Liver (tissue), 9 donors: Measurements from ENCODE around the gene RIMBP2. TPM values are rescaled to one million over a fixed set of nuclear protein-coding genes. Genes with fewer than 3 reads are reported as not detected.

ENCODE experiments used
- DNase-seq: peaks from one replicate; pipeline ENCODE4 v3.0.0-alpha.2; 2017; ENCODE audit warnings: low spot score
- H3K27ac ChIP-seq, 2 donors: one replicate each; pipeline ENCODE4 v1.7.0; 2013; ENCODE audit warnings: inconsistent platforms in 2 of 2, low read length in 2 of 2, control low read depth in 1 of 2, low read depth in 1 of 2, mild to moderate bottlenecking in 1 of 2
- H3K27me3 ChIP-seq, 4 donors: one replicate each; pipeline versions ENCODE4 v1.6.1 to v1.7.0; 2013; ENCODE audit warnings: low read length in 3 of 4, inconsistent platforms in 1 of 4, mild to moderate bottlenecking in 1 of 4, moderate library complexity in 1 of 4; ENCODE audit not compliant: control insufficient read depth in 4 of 4, insufficient read depth in 4 of 4
- H3K36me3 ChIP-seq, 4 donors: one replicate each; pipeline versions ENCODE4 v1.6.1 to v1.7.0; 2013; ENCODE audit warnings: low read length in 3 of 4, mild to moderate bottlenecking in 3 of 4, low read depth in 1 of 4, moderate library complexity in 1 of 4; ENCODE audit not compliant: control insufficient read depth in 4 of 4, insufficient read depth in 3 of 4
- H3K4me1 ChIP-seq, 4 donors: one replicate each; pipeline versions ENCODE4 v1.6.1 to v1.7.0; 2013; ENCODE audit warnings: low read length in 3 of 4, mild to moderate bottlenecking in 3 of 4, moderate library complexity in 1 of 4; ENCODE audit not compliant: control insufficient read depth in 4 of 4, insufficient read depth in 4 of 4
- H3K4me3 ChIP-seq, 3 donors: one replicate each; pipeline versions ENCODE4 v1.6.1 to v1.7.0; 2013; ENCODE audit warnings: low read length in 3 of 3, control low read depth in 1 of 3, low read depth in 1 of 3, mild to moderate bottlenecking in 1 of 3
- H3K9ac ChIP-seq, 2 donors: one replicate each; pipeline ENCODE4 v1.7.0; 2013; ENCODE audit warnings: low read length in 2 of 2, mild to moderate bottlenecking in 2 of 2, moderate library complexity in 2 of 2, control low read depth in 1 of 2, low read depth in 1 of 2
- H3K9me3 ChIP-seq, 4 donors: one replicate each; pipeline versions ENCODE4 v1.6.1 to v1.7.0; 2013; ENCODE audit warnings: low read length in 3 of 4; ENCODE audit not compliant: control insufficient read depth in 4 of 4
- ATF3 ChIP-seq: IDR thresholded peaks from 2 replicates; pipeline ENCODE4 v1.6.1; 2016; ENCODE audit warnings: antibody characterized with exemption
- CTCF ChIP-seq: fragments of 150-350 bp; IDR thresholded peaks from 2 replicates; pipeline ENCODE4 v1.5.1; 2017; ENCODE audit warnings: improper control_type of control experiment, low read depth, low read length; ENCODE audit not compliant: missing input control
- EGR1 ChIP-seq, 2 donors: IDR thresholded peaks; 2 replicates each; pipeline ENCODE4 v1.6.1; 2016 to 2018; ENCODE audit warnings: antibody characterized with exemption in 2 of 2, low read depth in 2 of 2
- FOXA1 ChIP-seq: IDR thresholded peaks from 2 replicates; pipeline ENCODE4 v1.6.1; 2016; ENCODE audit warnings: antibody characterized with exemption
- FOXA2 ChIP-seq: IDR thresholded peaks from 2 replicates; pipeline ENCODE4 v1.6.1; 2016; ENCODE audit warnings: antibody characterized with exemption
- GABPA ChIP-seq, 2 donors: IDR thresholded peaks in 1 of 2; conservative IDR thresholded peaks in 1 of 2; 2 replicates each; pipeline ENCODE4 v1.6.1; 2016; ENCODE audit warnings: antibody characterized with exemption in 2 of 2, mild to moderate bottlenecking in 1 of 2, moderate library complexity in 1 of 2
- HNF4A ChIP-seq, 2 donors: conservative IDR thresholded peaks; 2 replicates each; pipeline ENCODE4 v1.6.1; 2016; ENCODE audit warnings: antibody characterized with exemption in 2 of 2, mild to moderate bottlenecking in 2 of 2
- HNF4G ChIP-seq: IDR thresholded peaks from 2 replicates; pipeline ENCODE4 v1.6.1; 2016; ENCODE audit warnings: antibody characterized with exemption
- JUND ChIP-seq, 2 donors: IDR thresholded peaks; 2 replicates each; pipeline ENCODE4 v1.6.1; 2016; ENCODE audit warnings: antibody characterized with exemption in 2 of 2
- MAX ChIP-seq: IDR thresholded peaks from 2 replicates; pipeline ENCODE4 v1.6.1; 2016; ENCODE audit warnings: antibody characterized with exemption
- NR2F2 ChIP-seq: IDR thresholded peaks from 2 replicates; pipeline ENCODE4 v1.6.1; 2016; ENCODE audit warnings: antibody characterized with exemption
- RAD21 ChIP-seq, 2 donors: IDR thresholded peaks; 2 replicates each; pipeline ENCODE4 v1.6.1; 2016; ENCODE audit warnings: antibody characterized with exemption in 2 of 2, mild to moderate bottlenecking in 2 of 2
- RXRA ChIP-seq, 2 donors: IDR thresholded peaks; 2 replicates each; pipeline ENCODE4 v1.6.1; 2017 to 2018; ENCODE audit warnings: antibody characterized with exemption in 2 of 2, mild to moderate bottlenecking in 1 of 2
- SP1 ChIP-seq: IDR thresholded peaks from 2 replicates; pipeline ENCODE4 v1.6.1; 2018; ENCODE audit warnings: antibody characterized with exemption, mild to moderate bottlenecking
- TAF1 ChIP-seq: conservative IDR thresholded peaks from 2 replicates; pipeline ENCODE4 v1.6.1; 2016; ENCODE audit warnings: antibody characterized with exemption, mild to moderate bottlenecking
- YY1 ChIP-seq: IDR thresholded peaks from 2 replicates; pipeline ENCODE4 v1.6.1; 2016; ENCODE audit warnings: antibody characterized with exemption, mild to moderate bottlenecking
- ZBTB33 ChIP-seq: IDR thresholded peaks from 2 replicates; pipeline ENCODE4 v1.6.1; 2016; ENCODE audit warnings: antibody characterized with exemption
- WGBS: extraction: QIAGEN DNeasy Blood & Tissue Kit; methylation state at CpG from one replicate; pipeline ENCODE4 v1.1.7; 2013; 5-methylcytosine and 5-hydroxymethylcytosine counted together
- polyA plus RNA-seq, 2 donors: library from polyadenylated mRNA; stranded (reverse) in 1 of 2; unstranded in 1 of 2; fragments of 200-250 nt in 1 of 2; fragments of >200 nt in 1 of 2; fragmentation: Nextera tagmentation in 1 of 2; extraction: Ambion mirVana in 1 of 2; gene quantifications; one replicate each; pipeline versions ENCODE4 v1.2.1 to v1.2.3, GENCODE V29; 2013 to 2015
- total RNA-seq, 2 donors: library from RNA; depleted of rRNA; stranded (reverse); fragments of >200 nt; gene quantifications; one replicate each; pipeline ENCODE4 v1.2.3, GENCODE V29; 2014
- TF ChIP-seq, protein P1 (sequence below): IDR thresholded peaks from 2 replicates; pipeline ENCODE4 v1.6.1; 2016; ENCODE audit warnings: antibody characterized with exemption, mild to moderate bottlenecking
- donor health status: healthy.
- donor health status: healthy.
- donor health status: healthy.
- donor health status: healthy.
- donor health status: healthy.

RIMBP2 gene
- total and polyA plus RNA-seq, 4 donors = 0.01 to 0.17 (median 0.09) TPM; not detected in 1

DNA sequence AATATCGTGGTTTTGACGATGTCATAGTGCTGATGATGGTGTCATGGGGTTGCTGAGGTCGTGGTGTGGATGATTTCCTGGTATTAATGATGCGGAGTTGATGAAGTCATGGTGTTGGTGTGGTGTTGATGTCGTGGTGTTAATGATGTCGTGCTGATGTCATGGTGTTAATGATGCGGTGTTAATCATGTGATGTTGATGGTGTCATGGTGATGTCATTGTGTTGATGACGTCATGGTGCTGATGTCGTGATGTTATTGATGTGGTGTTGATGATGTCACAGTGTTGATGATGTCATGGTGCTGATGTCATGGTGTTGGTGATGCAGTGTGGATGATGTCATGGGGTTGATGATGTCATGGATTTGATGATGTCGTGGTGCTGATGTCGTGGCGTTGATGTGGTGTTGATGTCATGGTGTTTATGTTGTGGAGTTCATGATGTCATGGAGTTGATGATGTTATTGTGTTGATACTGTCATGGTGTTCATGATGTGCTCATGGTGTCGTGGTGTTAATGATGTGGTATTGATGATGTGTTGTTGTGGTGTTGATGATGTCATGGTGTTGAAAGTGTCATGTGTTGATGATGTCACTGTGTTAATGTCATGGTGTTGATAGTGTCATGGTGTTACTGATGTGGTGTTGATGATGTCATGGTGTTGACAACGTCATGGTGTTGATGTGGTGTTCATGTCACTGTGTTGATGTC is 48.5 kb upstream of the RIMBP2 start:
- no peak overlapping the region for H3K27ac ChIP-seq
- DNase-seq = no peak
- no peaks in the 10 kb centered on the region for H3K4me1 ChIP-seq
- TF ChIP-seq CTCF (no peak), TAF1 (no peak), HNF4A (conservative IDR thresholded peaks at IDR 0.05) (no peak), SP1 (no peak), NR2F2 (no peak), ZBTB33 (no peak), FOXA1 (no peak), RXRA (IDR thresholded peaks at IDR 0.05) (no peak), RAD21 (IDR thresholded peaks at IDR 0.05) (no peak), GABPA (IDR thresholded peaks at IDR 0.05 in 1 of 2, conservative IDR thresholded peaks at IDR 0.05 in 1 of 2) (no peak)
- TF ChIP-seq, protein P1, sequence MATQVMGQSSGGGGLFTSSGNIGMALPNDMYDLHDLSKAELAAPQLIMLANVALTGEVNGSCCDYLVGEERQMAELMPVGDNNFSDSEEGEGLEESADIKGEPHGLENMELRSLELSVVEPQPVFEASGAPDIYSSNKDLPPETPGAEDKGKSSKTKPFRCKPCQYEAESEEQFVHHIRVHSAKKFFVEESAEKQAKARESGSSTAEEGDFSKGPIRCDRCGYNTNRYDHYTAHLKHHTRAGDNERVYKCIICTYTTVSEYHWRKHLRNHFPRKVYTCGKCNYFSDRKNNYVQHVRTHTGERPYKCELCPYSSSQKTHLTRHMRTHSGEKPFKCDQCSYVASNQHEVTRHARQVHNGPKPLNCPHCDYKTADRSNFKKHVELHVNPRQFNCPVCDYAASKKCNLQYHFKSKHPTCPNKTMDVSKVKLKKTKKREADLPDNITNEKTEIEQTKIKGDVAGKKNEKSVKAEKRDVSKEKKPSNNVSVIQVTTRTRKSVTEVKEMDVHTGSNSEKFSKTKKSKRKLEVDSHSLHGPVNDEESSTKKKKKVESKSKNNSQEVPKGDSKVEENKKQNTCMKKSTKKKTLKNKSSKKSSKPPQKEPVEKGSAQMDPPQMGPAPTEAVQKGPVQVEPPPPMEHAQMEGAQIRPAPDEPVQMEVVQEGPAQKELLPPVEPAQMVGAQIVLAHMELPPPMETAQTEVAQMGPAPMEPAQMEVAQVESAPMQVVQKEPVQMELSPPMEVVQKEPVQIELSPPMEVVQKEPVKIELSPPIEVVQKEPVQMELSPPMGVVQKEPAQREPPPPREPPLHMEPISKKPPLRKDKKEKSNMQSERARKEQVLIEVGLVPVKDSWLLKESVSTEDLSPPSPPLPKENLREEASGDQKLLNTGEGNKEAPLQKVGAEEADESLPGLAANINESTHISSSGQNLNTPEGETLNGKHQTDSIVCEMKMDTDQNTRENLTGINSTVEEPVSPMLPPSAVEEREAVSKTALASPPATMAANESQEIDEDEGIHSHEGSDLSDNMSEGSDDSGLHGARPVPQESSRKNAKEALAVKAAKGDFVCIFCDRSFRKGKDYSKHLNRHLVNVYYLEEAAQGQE = no peak
- WGBS = 93% methylated on average over 14 of the region's 14 CpGs
- H3K4me3 ChIP-seq = no peak overlapping the region
- H3K9ac ChIP-seq = no peak overlapping the region
- peaks cover 0 to 3% (median 0%) of the 10 kb centered on the region in 4 donors for H3K27me3 ChIP-seq
- H3K9me3 ChIP-seq = no peaks in the 10 kb centered on the region
- H3K36me3 ChIP-seq = no peaks in the 10 kb centered on the region

- no peak for DNase-seq
- no peaks in the 10 kb centered on the region for H3K4me1 ChIP-seq
- no peaks in the 10 kb centered on the region for H3K36me3 ChIP-seq
- no peak overlapping the region for H3K9ac ChIP-seq
- no peaks in the 10 kb centered on the region for H3K9me3 ChIP-seq
- H3K27me3 ChIP-seq = peaks cover 0 to 3% (median 0%) of the 10 kb centered on the region in 4 donors
- 93% methylated on average over 4 of the region's 4 CpGs for WGBS
- H3K27ac ChIP-seq = no peak overlapping the region
- H3K4me3 ChIP-seq = no peak overlapping the region
- TF ChIP-seq ZBTB33 = no peak
- TF ChIP-seq JUND (IDR thresholded peaks at IDR 0.05) = no peak
- no peak for TF ChIP-seq SP1
- TF ChIP-seq FOXA1 = no peak
- no peak for TF ChIP-seq EGR1 (IDR thresholded peaks at IDR 0.05; ENCODE audit: low read depth in 2 of 2)
- no peak for TF ChIP-seq FOXA2
- no peak for TF ChIP-seq NR2F2
- no peak for TF ChIP-seq RXRA (IDR thresholded peaks at IDR 0.05)
- no peak for TF ChIP-seq GABPA (IDR thresholded peaks at IDR 0.05 in 1 of 2, conservative IDR thresholded peaks at IDR 0.05 in 1 of 2)
- TF ChIP-seq MAX = no peak
- TF ChIP-seq HNF4A (conservative IDR thresholded peaks at IDR 0.05) = no peak
- TF ChIP-seq RAD21 (IDR thresholded peaks at IDR 0.05) = no peak
- no peak for TF ChIP-seq YY1
- TF ChIP-seq CTCF = no peak
- TF ChIP-seq TAF1 = no peak
- TF ChIP-seq ATF3 = no peak
- TF ChIP-seq HNF4G = no peak
Observed at GRCh38 chr12:130764073-130764472, 48.0 kb upstream of the RIMBP2 start.
